Measurements from ENCODE around the gene ITGB2.

The ITGB2 gene

DNA sequence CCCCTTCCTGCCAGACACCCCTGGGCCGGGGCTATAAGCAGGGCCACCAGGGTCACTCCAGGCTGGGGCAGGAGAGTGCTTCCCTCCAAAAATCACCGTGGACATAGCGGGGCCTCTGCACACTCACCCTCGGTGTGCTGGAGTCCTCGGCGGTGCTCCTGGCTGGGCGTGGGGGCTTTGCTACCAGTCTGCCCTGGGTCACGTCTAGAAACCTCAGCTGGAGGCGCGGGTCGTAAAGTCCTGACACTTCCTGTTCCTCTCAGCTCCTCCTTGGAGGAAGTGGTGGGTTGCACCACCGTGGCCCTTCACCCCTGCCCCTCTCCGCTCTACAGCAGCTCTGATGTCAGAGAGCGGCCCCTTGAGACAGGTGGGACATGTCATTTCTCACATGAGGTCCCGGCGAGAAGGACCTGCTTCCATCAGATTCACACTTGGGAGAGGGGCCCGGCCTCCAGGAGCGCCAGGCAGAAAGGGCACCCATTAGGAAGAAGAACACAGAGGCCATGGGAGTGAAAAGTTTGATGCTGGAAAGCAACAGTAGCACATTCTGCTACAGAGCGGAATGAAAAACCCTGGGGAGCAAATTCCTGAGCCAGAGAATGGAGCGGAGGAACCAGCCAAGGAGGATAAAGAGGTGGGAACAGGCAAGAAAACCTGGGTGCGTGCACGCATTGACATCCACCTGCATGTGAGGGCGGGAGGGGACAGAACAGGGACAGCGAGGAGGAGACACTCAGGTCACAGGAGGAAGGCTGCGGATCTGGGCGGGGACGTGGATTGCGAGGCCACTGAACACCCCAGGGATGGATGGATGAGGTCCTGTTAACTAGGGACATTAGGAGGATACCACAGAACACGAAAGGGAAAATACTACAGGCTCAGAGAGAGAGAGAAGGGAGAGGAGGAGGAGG, at the start of gene ITGB2:
TSS of gene ITGB2 (minus strand) at position 206 of the 911 bp plus-strand sequence. CDS start 10,117 bp downstream, outside the sequence.
- DNase-seq = no peak

- DNase-seq = no peak
Measured at GRCh38 chr21:44969931-44970755, 49.4 kb upstream of the ITGB2 start.

GRCh38 chr21:44969066-44969670, 48.5 kb upstream of the ITGB2 start:
- DNase-seq = no peak

GRCh38 chr21:44967082-44968047, 46.7 kb upstream of the ITGB2 start:
- DNase-seq = no peak

DNA sequence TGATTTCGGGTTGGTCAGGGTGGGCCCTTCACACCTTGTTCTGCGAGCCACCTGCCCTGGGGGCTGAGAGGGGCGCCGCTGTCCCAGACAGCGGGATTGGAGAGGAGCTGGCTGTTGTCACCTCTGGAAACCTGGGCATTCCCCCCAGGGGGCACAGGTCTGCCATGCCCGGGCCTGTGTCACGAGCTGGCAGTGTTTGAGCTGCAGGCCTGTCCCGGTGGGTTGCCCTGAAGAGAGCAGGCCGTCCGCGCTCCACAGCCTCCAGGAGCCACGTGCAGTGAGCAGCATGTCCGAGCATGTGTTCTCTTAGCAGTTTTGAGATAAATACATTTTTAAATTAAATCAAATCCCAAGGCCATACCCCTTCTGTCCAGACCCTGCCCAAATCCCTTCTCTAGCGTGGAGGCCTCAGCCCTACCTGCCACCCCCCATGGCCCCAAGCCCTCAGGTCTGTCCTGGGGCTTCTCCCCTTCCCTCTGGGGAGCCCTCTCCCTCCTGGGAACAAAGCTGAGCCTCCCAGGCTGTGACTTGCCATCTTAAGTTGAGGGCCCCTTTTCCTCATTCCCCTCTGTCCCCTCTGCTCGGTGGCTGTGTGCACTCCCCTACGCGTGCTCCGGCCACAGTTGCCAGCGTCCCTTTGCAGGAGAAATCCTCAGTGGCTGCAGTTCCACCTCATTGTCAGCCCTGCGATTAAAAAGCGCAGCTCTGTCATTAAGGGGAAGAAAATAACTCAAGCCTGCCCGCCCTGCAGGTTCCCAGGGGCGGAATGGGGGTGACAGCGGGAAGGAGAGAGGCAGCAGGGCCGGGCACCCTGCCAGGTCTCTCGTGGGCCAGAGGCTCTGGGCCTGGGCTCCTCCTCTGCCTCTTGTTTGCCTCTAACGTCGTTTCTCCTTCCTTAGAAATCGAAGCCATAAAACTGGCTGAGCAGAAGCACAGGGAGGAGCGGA, 45.7 kb upstream of the ITGB2 start:
- peak; percentile 45 for DNase-seq

DNA sequence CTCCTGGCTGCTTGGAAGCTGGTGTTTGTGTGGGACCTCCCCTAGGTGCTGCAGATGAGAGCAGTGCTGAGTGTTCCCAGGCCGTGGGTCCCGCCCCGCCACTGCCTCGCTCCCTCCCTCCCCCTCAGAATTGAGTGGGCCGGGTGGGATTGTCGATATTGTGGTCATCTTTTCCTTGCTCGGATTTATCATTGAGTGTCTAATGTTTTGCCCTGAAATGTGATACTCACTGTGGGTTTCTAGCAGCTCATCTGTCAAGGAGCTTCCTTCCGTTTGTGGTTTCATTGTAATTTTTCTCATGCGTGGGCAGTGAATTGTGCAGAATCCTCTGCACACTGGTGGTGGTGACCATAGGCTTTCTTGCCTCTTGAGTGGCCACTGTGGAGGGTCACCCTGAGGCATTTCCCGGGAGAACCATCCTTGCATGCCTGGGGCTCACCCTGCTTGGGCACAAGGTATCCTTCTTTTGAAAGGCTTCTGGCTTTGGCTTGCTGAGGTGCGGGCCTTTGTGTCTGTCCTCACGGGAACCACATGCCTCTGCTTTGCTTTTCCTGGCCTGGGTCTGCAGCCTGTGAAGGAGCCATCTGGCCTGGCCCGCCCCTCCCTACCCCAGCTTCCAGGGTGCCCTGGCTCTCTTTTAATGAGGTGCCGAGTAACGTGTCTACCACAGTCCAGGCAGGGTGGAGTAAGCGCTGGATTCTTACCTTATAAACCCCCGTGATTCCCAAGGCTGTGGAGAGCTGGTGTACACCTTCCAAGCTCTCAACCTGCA, 44.7 kb upstream of the ITGB2 start:
- DNase-seq = peak; percentile 21

- DNase-seq = no peak
Measured at GRCh38 chr21:44964381-44964780, 43.7 kb upstream of the ITGB2 start.

GRCh38 chr21:44962403-44962966, 41.8 kb upstream of the ITGB2 start:
- no peak for DNase-seq

GRCh38 chr21:44960141-44961092, 39.7 kb upstream of the ITGB2 start:
- no peak for DNase-seq

DNA sequence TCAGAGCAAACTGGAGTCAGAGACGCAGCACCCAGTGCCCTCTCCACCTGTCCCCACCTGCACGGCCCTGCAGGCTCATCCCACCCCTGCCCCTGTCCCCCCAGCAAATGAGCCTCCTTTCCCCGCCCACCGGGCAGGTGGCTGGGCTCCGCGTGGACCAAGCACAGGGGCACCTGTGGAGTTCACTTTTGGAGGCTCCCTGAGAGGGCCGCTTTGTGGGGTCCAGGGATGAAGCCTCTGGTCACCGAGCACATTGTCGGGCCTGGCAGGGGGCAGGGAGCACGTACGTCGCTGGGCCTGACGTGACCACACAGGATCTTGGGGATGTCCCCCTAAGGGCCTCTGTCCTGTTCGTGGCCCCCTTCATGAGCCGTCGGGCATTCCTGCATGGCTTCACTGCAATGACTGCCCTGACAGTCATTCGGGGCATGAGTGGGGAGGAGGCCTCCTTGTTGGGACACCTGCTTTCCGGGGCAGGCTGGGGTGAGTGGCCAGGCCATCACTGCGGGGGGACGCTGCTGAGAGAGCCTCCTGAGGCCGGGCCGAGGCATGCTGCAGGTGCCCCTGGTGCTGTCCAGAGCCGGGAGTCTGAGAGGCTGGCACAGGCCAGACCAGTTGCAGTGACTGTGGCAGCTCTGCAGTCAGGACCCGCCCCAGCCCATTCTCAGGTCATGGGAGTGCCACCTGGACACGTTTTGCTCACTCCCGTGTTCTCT, 38.8 kb upstream of the ITGB2 start:
- no peak for DNase-seq

DNA sequence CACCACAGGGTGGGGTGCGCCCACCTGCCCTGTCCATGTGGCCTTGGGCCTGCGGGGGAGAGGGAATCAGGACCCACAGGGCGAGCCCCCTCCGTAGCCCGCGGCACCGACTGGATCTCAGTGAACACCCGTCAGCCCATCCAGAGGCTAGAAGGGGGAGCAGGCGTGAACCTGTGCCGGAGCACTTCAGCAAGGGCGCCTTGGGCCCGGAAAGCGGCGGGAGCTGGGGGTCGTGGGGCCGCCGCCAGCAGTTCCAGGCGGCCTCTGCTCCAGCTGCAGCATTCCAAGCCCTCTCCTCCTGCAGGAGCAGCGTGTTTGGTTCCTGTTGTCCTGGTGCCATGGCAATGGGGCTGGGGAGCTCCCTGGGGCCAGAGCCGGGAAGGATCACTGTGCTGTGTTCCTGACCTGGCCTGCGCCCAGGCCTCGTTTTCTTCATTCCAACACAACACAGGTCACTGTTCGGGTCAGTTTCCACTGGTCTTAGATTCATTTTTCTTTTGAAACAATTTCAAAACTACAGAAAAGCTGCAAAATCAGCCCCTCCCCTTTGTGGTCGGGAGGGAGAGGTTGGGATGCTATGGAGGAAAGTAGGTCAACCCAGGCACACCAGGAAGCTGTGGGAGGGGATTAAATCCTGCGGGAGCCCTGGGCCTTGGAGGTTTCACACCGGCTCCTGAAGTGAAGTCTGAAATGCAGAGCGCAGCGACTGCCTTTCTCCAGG, 37.9 kb upstream of the ITGB2 start:
- DNase-seq = no peak

DNA sequence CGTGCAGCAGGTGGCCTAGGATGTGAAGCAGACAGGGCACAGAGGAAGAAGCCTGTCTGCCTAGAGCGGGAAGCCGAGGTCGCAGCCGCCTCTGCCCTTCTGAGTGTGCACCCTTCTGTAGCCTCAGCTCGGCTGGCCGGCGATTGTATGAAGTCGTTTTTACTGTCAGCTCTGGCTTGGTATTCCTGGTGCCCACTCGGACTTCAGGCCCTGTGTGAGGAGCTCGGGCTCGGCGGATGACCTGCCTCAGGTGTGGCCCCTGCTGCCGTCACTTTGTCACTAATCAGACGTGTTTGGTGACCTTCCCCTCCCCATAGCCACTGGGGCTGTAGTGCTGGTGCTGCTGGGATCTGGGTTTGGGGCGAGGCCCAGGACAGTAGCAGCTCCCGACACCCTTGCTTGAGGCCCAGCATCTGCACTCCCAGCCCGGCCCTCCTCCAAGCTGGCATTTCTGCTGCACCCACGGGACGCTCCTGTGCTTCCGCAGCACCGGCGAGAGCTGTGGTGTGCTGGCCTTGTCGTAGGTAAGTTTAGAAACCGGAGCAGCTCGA, 37.3 kb upstream of the ITGB2 start:
- DNase-seq = no peak

GRCh38 chr21:44957047-44957831, 36.5 kb upstream of the ITGB2 start:
- no peak for DNase-seq

- no peak for DNase-seq
Measured at GRCh38 chr21:44956356-44957046, 35.8 kb upstream of the ITGB2 start.

DNA sequence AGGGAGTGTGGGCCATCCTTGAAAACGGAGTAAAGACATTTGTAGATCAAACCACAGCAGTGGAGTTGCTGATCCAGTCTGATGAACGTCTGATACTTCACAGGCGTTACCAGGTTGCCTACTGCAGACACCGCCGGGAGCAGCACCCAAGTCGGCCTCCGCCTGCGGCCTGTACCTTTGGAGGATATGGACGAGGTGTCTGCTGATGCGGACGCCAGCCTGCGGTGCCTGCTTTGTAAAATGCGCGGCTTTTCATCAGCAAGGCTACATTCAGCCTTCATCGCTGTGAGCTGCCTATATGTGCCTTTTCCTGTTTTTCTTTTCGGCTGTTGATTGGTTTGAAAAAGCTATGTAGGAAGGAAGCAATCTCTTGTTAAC, 35.1 kb upstream of the ITGB2 start:
- DNase-seq = no peak
